Measurements from ENCODE around the gene INPP5D. TPM values are rescaled to one million over a fixed set of nuclear protein-coding genes. Genes with fewer than 3 reads are reported as not detected.
A peak's percentile ranks its signal among the peaks of the same experiment; 100 is the strongest.

Gene INPP5D
- total and polyA plus RNA-seq, 2 donors (not counting 1 experiment from before 2014, with no cell fraction given): 152 to 444 TPM

GRCh38 chr2:233204286-233204936 lies 144.3 kb downstream of the INPP5D start:
- peaks cover 13% of the 10 kb centered on the region for H3K79me2 ChIP-seq (ENCODE audit: control insufficient read depth, insufficient read depth, low read length)
- TF ChIP-seq, protein P1, sequence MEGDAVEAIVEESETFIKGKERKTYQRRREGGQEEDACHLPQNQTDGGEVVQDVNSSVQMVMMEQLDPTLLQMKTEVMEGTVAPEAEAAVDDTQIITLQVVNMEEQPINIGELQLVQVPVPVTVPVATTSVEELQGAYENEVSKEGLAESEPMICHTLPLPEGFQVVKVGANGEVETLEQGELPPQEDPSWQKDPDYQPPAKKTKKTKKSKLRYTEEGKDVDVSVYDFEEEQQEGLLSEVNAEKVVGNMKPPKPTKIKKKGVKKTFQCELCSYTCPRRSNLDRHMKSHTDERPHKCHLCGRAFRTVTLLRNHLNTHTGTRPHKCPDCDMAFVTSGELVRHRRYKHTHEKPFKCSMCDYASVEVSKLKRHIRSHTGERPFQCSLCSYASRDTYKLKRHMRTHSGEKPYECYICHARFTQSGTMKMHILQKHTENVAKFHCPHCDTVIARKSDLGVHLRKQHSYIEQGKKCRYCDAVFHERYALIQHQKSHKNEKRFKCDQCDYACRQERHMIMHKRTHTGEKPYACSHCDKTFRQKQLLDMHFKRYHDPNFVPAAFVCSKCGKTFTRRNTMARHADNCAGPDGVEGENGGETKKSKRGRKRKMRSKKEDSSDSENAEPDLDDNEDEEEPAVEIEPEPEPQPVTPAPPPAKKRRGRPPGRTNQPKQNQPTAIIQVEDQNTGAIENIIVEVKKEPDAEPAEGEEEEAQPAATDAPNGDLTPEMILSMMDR (IDR thresholded peaks at IDR 0.05): no peak
- TF ChIP-seq EZH2 (IDR thresholded peaks at IDR 0.05; ENCODE audit: borderline replicate concordance, insufficient read depth, low read depth, low read length, poor library complexity, severe bottlenecking): no peak
- H3K27me3 ChIP-seq (replicated peaks in 1 of 4; ENCODE audit: control extremely low read depth in 1 of 4, control insufficient read depth in 3 of 4, insufficient read depth in 4 of 4, low read length in 3 of 4): no peaks in the 10 kb centered on the region
- WGBS (ENCODE audit: insufficient coverage): 95% methylated on average over 49 of the region's 50 CpGs
- Mint-ChIP-seq H3K9me3 (ENCODE audit: insufficient read depth) (peaks cover 3% of the 10 kb centered on the region), H3K27ac (peak overlapping the region; percentile 50), H3K27me3 (no peaks in the 10 kb centered on the region), H3K4me3 (no peak overlapping the region), H3K4me1 (peaks cover 43% of the 10 kb centered on the region)
- H3K9ac ChIP-seq (ENCODE audit: low read length): no peak overlapping the region
- peaks cover 0 to 7% (median 0%) of the 10 kb centered on the region in 3 donors for H3K9me3 ChIP-seq (ENCODE audit: control extremely low read depth in 1 of 3, control insufficient read depth in 2 of 3, insufficient read depth in 1 of 3, low read length in 2 of 3)
- intact Hi-C loops (cut with micrococcal nuclease): loop anchor here (5.0 kb wide), 1 partner anchor 48 kb away; the partner anchor contains the start of gene ATG16L1
- no peak overlapping the region for H3K4me2 ChIP-seq (replicated peaks; ENCODE audit: low read depth, low read length, poor library complexity, severe bottlenecking)
- DNase-seq: no peak
- no peak overlapping the region for H3K4me3 ChIP-seq (ENCODE audit: control extremely low read depth in 1 of 5, extremely low read depth in 1 of 5, insufficient read depth in 1 of 5, low read depth in 2 of 5, low read length in 4 of 5)
- peaks cover 57% of the 10 kb centered on the region for H4K20me1 ChIP-seq (ENCODE audit: control insufficient read depth, insufficient read depth, low read length, poor library complexity, severe bottlenecking)
- no peak for ATAC-seq (ENCODE audit: low read depth)
- peaks cover 9 to 86% of the 10 kb centered on the region in 2 experiments for H3K36me3 ChIP-seq (replicated peaks in 1 of 2; ENCODE audit: control extremely low read depth in 1 of 2, control insufficient read depth in 1 of 2, extremely low read depth in 1 of 2, insufficient read depth in 2 of 2, low read length in 1 of 2)
- POLR2A ChIA-PET: no interaction called here
- H3K4me1 ChIP-seq (ENCODE audit: control insufficient read depth in 2 of 2, insufficient read depth in 2 of 2, low read length in 2 of 2): peaks cover 18 to 24% of the 10 kb centered on the region in 2 donors
- H3K27ac ChIP-seq (ENCODE audit: low read length in 2 of 2): no peak overlapping the region
- H2AFZ ChIP-seq (ENCODE audit: insufficient read depth, low read depth, low read length, poor library complexity, severe bottlenecking): no peak overlapping the region
- CTCF ChIA-PET: no interaction called here

- no peak overlapping the region for H3K4me3 Mint-ChIP-seq
Measured at GRCh38 chr2:233208382-233209116, 148.4 kb downstream of the INPP5D start.

More at GRCh38 chr2:233208382-233209116, 148.4 kb downstream of the INPP5D start:
- peaks cover 24% of the 10 kb centered on the region for H4K20me1 ChIP-seq (ENCODE audit: control insufficient read depth, insufficient read depth, low read length, poor library complexity, severe bottlenecking)
- H3K27me3 Mint-ChIP-seq: no peaks in the 10 kb centered on the region
- H3K4me2 ChIP-seq (replicated peaks; ENCODE audit: low read depth, low read length, poor library complexity, severe bottlenecking): no peak overlapping the region
- H3K4me1 Mint-ChIP-seq: peaks cover 20% of the 10 kb centered on the region
- POLR2A ChIA-PET: no interaction called here
- CTCF ChIA-PET: interaction anchor here (1.4 kb wide), 1 partner anchor 21 kb away, joined by 3 read pairs; no protein-coding TSS in a partner anchor
- no peak for DNase-seq
- H3K27me3 ChIP-seq (replicated peaks in 1 of 4; ENCODE audit: control extremely low read depth in 1 of 4, control insufficient read depth in 3 of 4, insufficient read depth in 4 of 4, low read length in 3 of 4): no peaks in the 10 kb centered on the region
- no peak overlapping the region for H3K4me3 ChIP-seq (ENCODE audit: control extremely low read depth in 1 of 5, extremely low read depth in 1 of 5, insufficient read depth in 1 of 5, low read depth in 2 of 5, low read length in 4 of 5)
- no peaks in the 10 kb centered on the region for H3K9me3 Mint-ChIP-seq (ENCODE audit: insufficient read depth)
- H3K4me1 ChIP-seq (ENCODE audit: control insufficient read depth in 2 of 2, insufficient read depth in 2 of 2, low read length in 2 of 2): peaks cover 0 to under 1% of the 10 kb centered on the region in 2 donors
- peaks cover 4% of the 10 kb centered on the region for H3K79me2 ChIP-seq (ENCODE audit: control insufficient read depth, insufficient read depth, low read length)
- no peak overlapping the region for H3K27ac Mint-ChIP-seq
- TF ChIP-seq, protein P1 (IDR thresholded peaks at IDR 0.05): no peak
- TF ChIP-seq EZH2 (IDR thresholded peaks at IDR 0.05; ENCODE audit: borderline replicate concordance, insufficient read depth, low read depth, low read length, poor library complexity, severe bottlenecking): no peak
- H2AFZ ChIP-seq (ENCODE audit: insufficient read depth, low read depth, low read length, poor library complexity, severe bottlenecking): no peak overlapping the region
- no peak overlapping the region for H3K27ac ChIP-seq (ENCODE audit: low read length in 2 of 2)
- H3K9ac ChIP-seq (ENCODE audit: low read length): no peak overlapping the region
- H3K9me3 ChIP-seq (ENCODE audit: control extremely low read depth in 1 of 3, control insufficient read depth in 2 of 3, insufficient read depth in 1 of 3, low read length in 2 of 3): no peaks in the 10 kb centered on the region
- peak; percentile 19 for ATAC-seq (ENCODE audit: low read depth)
- peaks cover 7 to 61% of the 10 kb centered on the region in 2 experiments for H3K36me3 ChIP-seq (replicated peaks in 1 of 2; ENCODE audit: control extremely low read depth in 1 of 2, control insufficient read depth in 1 of 2, extremely low read depth in 1 of 2, insufficient read depth in 2 of 2, low read length in 1 of 2)
- WGBS (ENCODE audit: insufficient coverage): 91% methylated on average over 10 of the region's 10 CpGs
- intact Hi-C loops (cut with micrococcal nuclease): no loop called here
